HL-60 (cell line): Measurements from ENCODE around the gene EFHB.

Experiments
- DNase-seq, 2 experiments: peaks; one replicate each; pipeline ENCODE4 v3.0.0-alpha.2; 2010 to 2020; ENCODE audit warnings: low read depth in 1 of 2, low spot score in 1 of 2
- H3K27ac ChIP-seq: fragments of 250-450 bp; sonication (Bioruptor Pico); replicated peaks from 2 replicates; pipeline ENCODE4 v1.5.1; 2020; ENCODE audit warnings: mild to moderate bottlenecking, moderate library complexity
- H3K27me3 ChIP-seq: fragments of 250-450 bp; sonication (Bioruptor Pico); 2 replicates; pipeline ENCODE4 v1.5.1; 2021; ENCODE audit warnings: mild to moderate bottlenecking, moderate library complexity; ENCODE audit not compliant: insufficient read depth, poor library complexity, severe bottlenecking
- H3K4me3 ChIP-seq: replicated peaks from 2 replicates; pipeline ENCODE4 v1.5.1; 2011; ENCODE audit warnings: mild to moderate bottlenecking, control low read depth, low read length; ENCODE audit not compliant: insufficient read depth
- GABPA ChIP-seq: IDR thresholded peaks from 2 replicates; pipeline ENCODE4 v1.6.1; 2012; ENCODE audit warnings: low read depth
- POLR2AphosphoS5 ChIP-seq: IDR thresholded peaks from 2 replicates; pipeline ENCODE4 v1.6.1; 2012; ENCODE audit warnings: low read depth
- REST ChIP-seq: IDR thresholded peaks from 2 replicates; pipeline ENCODE4 v1.6.1; 2012; ENCODE audit warnings: low read depth; ENCODE audit not compliant: insufficient replicate concordance
- SPI1 ChIP-seq: IDR thresholded peaks from 2 replicates; pipeline ENCODE4 v1.6.1; 2012; ENCODE audit warnings: low read depth, mild to moderate bottlenecking, borderline replicate concordance
- TF ChIP-seq, protein P1 (sequence below): IDR thresholded peaks from one replicate; pipeline ENCODE4 v1.5.1; 2011; ENCODE audit warnings: low read length, control low read depth, inconsistent platforms; ENCODE audit not compliant: insufficient read depth

Gene EFHB

GRCh38 chr3:19967812-19968211 lies 33.8 kb upstream of the EFHB start:
- DNase-seq, result no peak
- Histone ChIP-seq H3K4me3 (no peak overlapping the region), H3K27me3 (no peaks in the 10 kb centered on the region), H3K27ac (no peak overlapping the region)
- TF ChIP-seq, protein P1, sequence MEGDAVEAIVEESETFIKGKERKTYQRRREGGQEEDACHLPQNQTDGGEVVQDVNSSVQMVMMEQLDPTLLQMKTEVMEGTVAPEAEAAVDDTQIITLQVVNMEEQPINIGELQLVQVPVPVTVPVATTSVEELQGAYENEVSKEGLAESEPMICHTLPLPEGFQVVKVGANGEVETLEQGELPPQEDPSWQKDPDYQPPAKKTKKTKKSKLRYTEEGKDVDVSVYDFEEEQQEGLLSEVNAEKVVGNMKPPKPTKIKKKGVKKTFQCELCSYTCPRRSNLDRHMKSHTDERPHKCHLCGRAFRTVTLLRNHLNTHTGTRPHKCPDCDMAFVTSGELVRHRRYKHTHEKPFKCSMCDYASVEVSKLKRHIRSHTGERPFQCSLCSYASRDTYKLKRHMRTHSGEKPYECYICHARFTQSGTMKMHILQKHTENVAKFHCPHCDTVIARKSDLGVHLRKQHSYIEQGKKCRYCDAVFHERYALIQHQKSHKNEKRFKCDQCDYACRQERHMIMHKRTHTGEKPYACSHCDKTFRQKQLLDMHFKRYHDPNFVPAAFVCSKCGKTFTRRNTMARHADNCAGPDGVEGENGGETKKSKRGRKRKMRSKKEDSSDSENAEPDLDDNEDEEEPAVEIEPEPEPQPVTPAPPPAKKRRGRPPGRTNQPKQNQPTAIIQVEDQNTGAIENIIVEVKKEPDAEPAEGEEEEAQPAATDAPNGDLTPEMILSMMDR, result no peak
- TF ChIP-seq POLR2AphosphoS5 (no peak), GABPA (no peak), REST (no peak), SPI1 (no peak)

GRCh38 chr3:19967208-19967607 lies 33.2 kb upstream of the EFHB start:
- H3K27me3 ChIP-seq, result no peaks in the 10 kb centered on the region
- TF ChIP-seq REST (no peak), GABPA (no peak), POLR2AphosphoS5 (no peak), SPI1 (no peak)
- TF ChIP-seq, protein P1, result no peak
- H3K27ac ChIP-seq, result no peak overlapping the region

GRCh38 chr3:19961960-19962359 lies 27.9 kb upstream of the EFHB start:
- no peaks in the 10 kb centered on the region for H3K27me3 ChIP-seq
- H3K4me3 ChIP-seq, result no peak overlapping the region
- TF ChIP-seq, protein P1, result no peak
- TF ChIP-seq REST (no peak), SPI1 (no peak), POLR2AphosphoS5 (no peak), GABPA (no peak)
- DNase-seq, result no peak
- H3K27ac ChIP-seq, result no peak overlapping the region

More at GRCh38 chr3:19967208-19967607, 33.2 kb upstream of the EFHB start:
- DNase-seq, result no peak
- H3K4me3 ChIP-seq, result no peak overlapping the region
